ENCODE results near the gene RNGTT.

RNGTT gene

DNA sequence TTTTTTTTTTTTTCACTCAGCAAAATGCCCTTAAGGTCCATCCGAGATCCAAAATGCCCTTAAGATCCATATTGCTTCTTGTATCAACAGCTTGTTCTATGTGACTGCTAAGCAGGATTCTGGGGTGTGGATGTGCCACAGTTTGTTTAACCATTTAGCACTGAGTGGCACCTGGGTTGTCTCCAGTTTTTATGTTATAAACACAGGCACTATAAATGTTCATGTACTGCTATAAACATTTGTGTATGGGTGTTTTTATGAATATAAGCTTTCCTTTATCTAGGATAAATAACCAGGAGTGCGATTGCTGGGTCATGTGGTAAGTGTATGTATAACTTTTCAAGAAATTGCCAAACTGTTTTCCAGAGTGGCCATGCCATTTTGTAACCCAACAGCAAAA lies 386.0 kb downstream of the RNGTT start:
- no peak for DNase-seq

- DNase-seq: no peak
Observed at GRCh38 chr6:88575536-88575935, 387.9 kb downstream of the RNGTT start.

DNA sequence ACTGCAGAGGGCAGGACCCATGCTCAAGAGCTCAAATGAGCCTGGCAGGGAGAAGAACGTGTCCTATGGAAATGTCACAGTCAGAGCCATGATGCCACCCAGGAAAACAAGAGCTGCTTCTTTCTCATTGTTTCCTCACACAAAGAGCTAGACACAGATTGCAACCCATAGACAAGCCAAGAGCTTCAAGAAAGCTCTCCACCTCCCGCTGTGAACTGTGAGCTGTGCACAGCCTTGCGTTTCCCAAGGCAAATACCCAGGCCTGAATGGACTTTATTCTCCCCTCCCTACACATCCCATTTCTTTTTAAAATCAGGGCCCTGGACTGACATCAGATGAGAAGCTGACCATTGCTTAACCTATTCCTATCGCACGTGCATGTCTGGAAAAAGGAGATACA lies 388.8 kb downstream of the RNGTT start:
- no peak for DNase-seq

GRCh38 chr6:88574031-88574430 lies 389.4 kb downstream of the RNGTT start:
- no peak for DNase-seq

GRCh38 chr6:88573561-88573960 lies 389.9 kb downstream of the RNGTT start:
- no peak for DNase-seq

GRCh38 chr6:88572449-88573139 lies 390.8 kb downstream of the RNGTT start:
- DNase-seq: no peak

DNA sequence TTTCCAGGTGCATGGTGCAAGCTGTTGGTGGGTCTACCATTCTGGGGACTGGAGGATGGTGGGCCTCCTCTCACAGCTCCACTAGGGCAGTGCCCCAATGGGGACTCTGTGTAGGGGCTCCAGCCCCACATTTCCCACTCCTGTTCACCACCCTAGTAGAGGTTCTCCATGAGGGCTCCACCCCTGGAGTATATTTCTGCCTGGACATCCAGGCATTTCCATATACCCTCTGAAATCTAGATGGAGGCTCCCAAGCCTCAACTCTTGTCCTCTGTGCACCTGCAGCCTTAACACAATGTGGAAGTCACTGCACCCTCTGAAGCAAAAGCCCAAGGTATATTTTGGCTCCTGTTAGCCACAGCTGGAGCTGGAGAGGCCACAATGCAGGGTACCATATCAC lies 393.5 kb downstream of the RNGTT start:
- DNase-seq: no peak

GRCh38 chr6:88567696-88568095 lies 395.7 kb downstream of the RNGTT start:
- DNase-seq: no peak

- DNase-seq: no peak
Observed at GRCh38 chr6:88566746-88567534, 396.5 kb downstream of the RNGTT start.

GRCh38 chr6:88565836-88566235 lies 397.6 kb downstream of the RNGTT start:
- no peak for DNase-seq

GRCh38 chr6:88565409-88565811 lies 398.0 kb downstream of the RNGTT start:
- DNase-seq: no peak

DNA sequence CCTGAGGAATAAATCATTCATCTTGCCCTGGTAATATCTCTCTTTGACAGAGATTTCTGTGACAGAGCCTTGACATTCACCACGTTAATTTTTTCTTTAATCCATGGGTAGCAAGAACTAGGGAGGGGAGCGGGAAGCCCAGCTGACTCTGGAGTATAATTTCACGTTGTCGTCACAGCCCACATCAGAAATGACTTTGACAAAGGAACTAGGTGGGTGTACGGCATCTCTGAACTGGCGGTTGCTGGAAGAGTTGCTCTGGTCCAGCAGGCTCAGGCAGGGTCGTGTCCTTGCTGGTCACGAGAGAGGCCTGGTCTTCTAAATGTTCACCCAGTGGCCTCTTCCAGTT lies 400.2 kb downstream of the RNGTT start:
- DNase-seq: no peak

GRCh38 chr6:88562353-88563276 lies 400.8 kb downstream of the RNGTT start:
- no peak for DNase-seq

DNA sequence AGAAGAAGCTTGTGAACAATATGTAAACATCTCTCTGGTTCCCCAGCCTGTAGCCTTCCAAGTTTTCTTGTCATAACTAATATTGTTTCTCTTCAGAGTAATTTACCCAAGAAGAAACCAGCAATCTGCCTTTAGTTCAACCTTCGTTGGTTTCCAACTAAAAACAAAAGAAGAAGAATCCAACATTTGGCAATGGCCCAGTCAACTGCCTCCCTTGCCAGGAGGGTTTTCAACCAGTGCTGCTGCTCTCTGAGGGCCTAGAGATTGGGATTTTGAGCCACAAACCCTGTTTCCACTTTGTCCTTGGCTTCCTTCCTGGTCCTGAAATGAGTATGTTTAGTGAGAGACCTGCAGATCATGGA lies 401.5 kb downstream of the RNGTT start:
- DNase-seq: no peak

- DNase-seq: no peak
Observed at GRCh38 chr6:88561034-88561953, 402.1 kb downstream of the RNGTT start.

Measured in EL (cell line).